Measurements from ENCODE around the gene MYO1E. TPM values are rescaled to one million over a fixed set of nuclear protein-coding genes. Genes with fewer than 3 reads are reported as not detected.

MYO1E gene
- total and polyA plus RNA-seq, 2 of the 4 experiments (the other 2 are of a cell fraction): 13.4 to 37.3 TPM

DNA sequence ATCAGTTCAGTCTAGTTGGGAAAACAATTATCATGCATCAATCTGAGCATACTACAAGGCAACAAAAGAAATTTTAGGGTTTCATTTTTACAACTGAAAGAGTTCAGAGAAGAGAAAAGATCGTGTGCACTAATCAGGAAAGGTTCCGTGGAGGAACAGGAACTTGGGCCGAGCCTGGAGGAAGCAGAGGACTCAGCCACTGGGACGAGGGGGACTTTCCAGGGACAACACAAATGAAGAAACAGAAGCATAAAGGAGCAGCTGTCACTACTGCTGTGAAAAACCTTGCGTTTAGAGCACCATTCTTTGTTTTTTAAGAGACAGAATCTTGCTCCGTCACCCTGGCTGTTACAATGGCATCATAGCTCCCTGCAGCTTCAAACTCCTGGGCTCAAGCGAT is 60.5 kb downstream of the MYO1E start:
- WGBS, 2 experiments (ENCODE audit: extremely low coverage in 2 of 2, insufficient read length in 1 of 2): 81% methylated on average over 6 of the region's 7 CpGs; no CpG with 5 or more reads in 1 of the 2 experiments
- Histone ChIP-seq H3K4ac (ENCODE audit: low read depth, low read length) (no peak overlapping the region), H3K36me3 (ENCODE audit: control insufficient read depth, insufficient read depth, low read length) (no peaks in the 10 kb centered on the region), H3K9me1 (ENCODE audit: insufficient read depth, low read length) (peaks cover 6% of the 10 kb centered on the region), H3K4me2 (ENCODE audit: low read depth, low read length) (no peak overlapping the region), H3K9ac (ENCODE audit: low read depth, low read length) (no peak overlapping the region), H2BK20ac (ENCODE audit: low read depth, low read length) (no peak overlapping the region), H3K18ac (ENCODE audit: low read depth, low read length) (no peak overlapping the region), H4K20me1 (ENCODE audit: insufficient read depth, low read length) (peaks cover 13% of the 10 kb centered on the region), H3K14ac (replicated peaks; ENCODE audit: low read depth, low read length) (no peak overlapping the region), H3K79me1 (ENCODE audit: low read depth in 1 of 2, low read length in 2 of 2) (peaks cover 33 to 74% of the 10 kb centered on the region in 2 experiments), H2BK120ac (ENCODE audit: low read depth, low read length) (no peak overlapping the region), H3K27me3 (ENCODE audit: control insufficient read depth, insufficient read depth, low read length) (no peaks in the 10 kb centered on the region), H2AK5ac (ENCODE audit: low read depth, low read length) (no peak overlapping the region), H3K56ac (ENCODE audit: extremely low read depth, insufficient read depth, low read length) (no peak overlapping the region), H2BK5ac (ENCODE audit: low read depth, low read length, poor library complexity, severe bottlenecking) (no peak overlapping the region), H3K23ac (ENCODE audit: low read depth, low read length) (no peak overlapping the region), H3K4me3 (ENCODE audit: insufficient read depth, low read depth, low read length) (no peak overlapping the region), H3K9me3 (ENCODE audit: control insufficient read depth, insufficient read depth, low read length) (no peaks in the 10 kb centered on the region), H2BK15ac (ENCODE audit: low read depth, low read length) (no peak overlapping the region), H4K5ac (ENCODE audit: low read depth, low read length) (no peak overlapping the region), H2AK9ac (replicated peaks; ENCODE audit: low read depth, low read length, poor library complexity) (no peak overlapping the region), H4K8ac (ENCODE audit: low read depth in 2 of 2, low read length in 2 of 2) (no peak overlapping the region), H2AFZ (replicated peaks; ENCODE audit: low read length, poor library complexity) (no peak overlapping the region), H3K4me1 (ENCODE audit: control insufficient read depth, insufficient read depth, low read length) (peaks cover 11% of the 10 kb centered on the region), H3K27ac (ENCODE audit: insufficient read depth, low read length) (no peak overlapping the region), H4K91ac (ENCODE audit: insufficient read depth, low read depth, low read length) (no peak overlapping the region)
- ChIA-PET POLR2A (ENCODE audit: unreplicated experiment) (no interaction called here), CTCF (no interaction called here)
- intact Hi-C loops (cut with micrococcal nuclease) (no loop called here), dilution Hi-C loops (cut with HindIII; ENCODE audit: low sequenced_read_pairs, unreplicated experiment) (no loop called here), in situ Hi-C loops (cut with MboI; ENCODE audit: low sequenced_read_pairs) (no loop called here)
- DNase-seq: no peak
- no peak for TF ChIP-seq RCOR1 (IDR thresholded peaks at IDR 0.05; ENCODE audit: insufficient replicate concordance, low read length)
- TF ChIP-seq, protein P1, sequence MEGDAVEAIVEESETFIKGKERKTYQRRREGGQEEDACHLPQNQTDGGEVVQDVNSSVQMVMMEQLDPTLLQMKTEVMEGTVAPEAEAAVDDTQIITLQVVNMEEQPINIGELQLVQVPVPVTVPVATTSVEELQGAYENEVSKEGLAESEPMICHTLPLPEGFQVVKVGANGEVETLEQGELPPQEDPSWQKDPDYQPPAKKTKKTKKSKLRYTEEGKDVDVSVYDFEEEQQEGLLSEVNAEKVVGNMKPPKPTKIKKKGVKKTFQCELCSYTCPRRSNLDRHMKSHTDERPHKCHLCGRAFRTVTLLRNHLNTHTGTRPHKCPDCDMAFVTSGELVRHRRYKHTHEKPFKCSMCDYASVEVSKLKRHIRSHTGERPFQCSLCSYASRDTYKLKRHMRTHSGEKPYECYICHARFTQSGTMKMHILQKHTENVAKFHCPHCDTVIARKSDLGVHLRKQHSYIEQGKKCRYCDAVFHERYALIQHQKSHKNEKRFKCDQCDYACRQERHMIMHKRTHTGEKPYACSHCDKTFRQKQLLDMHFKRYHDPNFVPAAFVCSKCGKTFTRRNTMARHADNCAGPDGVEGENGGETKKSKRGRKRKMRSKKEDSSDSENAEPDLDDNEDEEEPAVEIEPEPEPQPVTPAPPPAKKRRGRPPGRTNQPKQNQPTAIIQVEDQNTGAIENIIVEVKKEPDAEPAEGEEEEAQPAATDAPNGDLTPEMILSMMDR (conservative IDR thresholded peaks at IDR 0.05; ENCODE audit: low read depth, low read length): no peak
- BruUV-seq (replicated peaks): no TSS peak
- ATAC-seq (ENCODE audit: low read depth): no peak

Measured in IMR-90 (cell line).